Epithelial cell of proximal tubule (primary cell): Measurements from ENCODE around the gene SLC25A10. TPM values are rescaled to one million over a fixed set of nuclear protein-coding genes. Genes with fewer than 3 reads are reported as not detected.

ENCODE experiments used
- DNase-seq: peaks from one replicate; pipeline ENCODE4 v3.0.0-alpha.2; 2011; ENCODE audit warnings: low read depth
- H3K4me3 ChIP-seq: 2 replicates; pipeline ENCODE4 v1.5.1; 2011; ENCODE audit warnings: low read depth, mild to moderate bottlenecking, low read length
- total RNA-seq: library from RNA; depleted of rRNA; stranded (reverse); fragments of >200 nt; gene quantifications from 2 replicates; pipeline ENCODE4 v1.2.3, GENCODE V29; 2015
- TF ChIP-seq, protein P1 (sequence below): conservative IDR thresholded peaks from 2 replicates; pipeline ENCODE4 v1.5.1; 2012; ENCODE audit warnings: low read depth, mild to moderate bottlenecking, low read length

The SLC25A10 gene
- total RNA-seq, 1 donor from 2014 or later = 60.1 TPM

GRCh38 chr17:81706232-81706611, 5.9 kb upstream of the SLC25A10 start:
- no peak overlapping the region for H3K4me3 ChIP-seq
- TF ChIP-seq, protein P1, sequence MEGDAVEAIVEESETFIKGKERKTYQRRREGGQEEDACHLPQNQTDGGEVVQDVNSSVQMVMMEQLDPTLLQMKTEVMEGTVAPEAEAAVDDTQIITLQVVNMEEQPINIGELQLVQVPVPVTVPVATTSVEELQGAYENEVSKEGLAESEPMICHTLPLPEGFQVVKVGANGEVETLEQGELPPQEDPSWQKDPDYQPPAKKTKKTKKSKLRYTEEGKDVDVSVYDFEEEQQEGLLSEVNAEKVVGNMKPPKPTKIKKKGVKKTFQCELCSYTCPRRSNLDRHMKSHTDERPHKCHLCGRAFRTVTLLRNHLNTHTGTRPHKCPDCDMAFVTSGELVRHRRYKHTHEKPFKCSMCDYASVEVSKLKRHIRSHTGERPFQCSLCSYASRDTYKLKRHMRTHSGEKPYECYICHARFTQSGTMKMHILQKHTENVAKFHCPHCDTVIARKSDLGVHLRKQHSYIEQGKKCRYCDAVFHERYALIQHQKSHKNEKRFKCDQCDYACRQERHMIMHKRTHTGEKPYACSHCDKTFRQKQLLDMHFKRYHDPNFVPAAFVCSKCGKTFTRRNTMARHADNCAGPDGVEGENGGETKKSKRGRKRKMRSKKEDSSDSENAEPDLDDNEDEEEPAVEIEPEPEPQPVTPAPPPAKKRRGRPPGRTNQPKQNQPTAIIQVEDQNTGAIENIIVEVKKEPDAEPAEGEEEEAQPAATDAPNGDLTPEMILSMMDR = no peak
- DNase-seq = no peak

- TF ChIP-seq, protein P1 = no peak
- no peak for DNase-seq
- H3K4me3 ChIP-seq = no peak overlapping the region
These were observed 5.1 kb upstream of the SLC25A10 start for GRCh38 chr17:81706757-81707624.

DNA sequence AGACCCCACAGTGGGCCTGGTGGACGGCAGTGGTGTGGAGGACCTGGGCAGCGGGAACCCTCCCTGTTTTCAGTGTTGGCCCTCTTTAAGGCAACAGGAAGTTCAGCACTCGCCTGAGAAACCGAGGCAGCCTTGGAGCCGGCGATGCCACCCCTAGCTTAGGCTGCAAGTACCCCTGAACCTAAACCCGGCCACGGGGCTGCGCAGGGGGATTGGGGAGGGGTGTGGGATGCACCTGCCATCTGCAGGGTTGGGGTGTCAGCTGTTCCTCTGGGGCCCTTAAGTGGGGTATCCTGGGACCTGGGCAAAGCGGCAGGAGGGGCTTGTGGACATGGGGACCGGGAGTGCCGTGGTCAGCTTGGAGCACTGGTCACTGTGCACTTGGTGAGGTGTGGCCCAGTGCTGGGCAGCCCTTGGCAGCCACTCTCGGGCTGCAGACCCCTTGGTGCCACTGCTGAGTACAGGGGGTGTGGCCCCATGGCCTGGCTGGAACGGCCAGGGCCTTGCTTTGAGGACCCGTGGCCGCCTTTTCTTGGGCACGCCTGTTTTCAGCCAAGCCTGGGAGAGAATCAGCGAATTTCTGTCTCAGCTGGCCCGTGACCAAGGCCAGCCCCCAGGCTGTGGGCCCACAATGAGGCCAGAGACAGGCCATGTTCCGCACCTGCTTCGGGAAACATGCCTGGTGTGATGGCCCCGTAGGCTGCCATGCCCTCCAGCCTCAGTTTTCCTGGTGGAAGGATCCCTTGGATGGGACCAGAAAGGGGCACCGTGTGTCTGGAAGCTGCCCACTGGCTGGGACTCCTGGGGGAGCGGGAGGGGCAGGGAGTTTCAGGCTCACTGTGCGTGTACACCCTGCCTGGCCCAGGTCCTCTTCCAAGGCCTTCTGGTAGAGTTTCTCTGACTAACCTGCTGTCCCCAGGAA, 4.1 kb upstream of the SLC25A10 start:
- no peak overlapping the region for H3K4me3 ChIP-seq
- TF ChIP-seq, protein P1 = no peak
- no peak for DNase-seq

DNA sequence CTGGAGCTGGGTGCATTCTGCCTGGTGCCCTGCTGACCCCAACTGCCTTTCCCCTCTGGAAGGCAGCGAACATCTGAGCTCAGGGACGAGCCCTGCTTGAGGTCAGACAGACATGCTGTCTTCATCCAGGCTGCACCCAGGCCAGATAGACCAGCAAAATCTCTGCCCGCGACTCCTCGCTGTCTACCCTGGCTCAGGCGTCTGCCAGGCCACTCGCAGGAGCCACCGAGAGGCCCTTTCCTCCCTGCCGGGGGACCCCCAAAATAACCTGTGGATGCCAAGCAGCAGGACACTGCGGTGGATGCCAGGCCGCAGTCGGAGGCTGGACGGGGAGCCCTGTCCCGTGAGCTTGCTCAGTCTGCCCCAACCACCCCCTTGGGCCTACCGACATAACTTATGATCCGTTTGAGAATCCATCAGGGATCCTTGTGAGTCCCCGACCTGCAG, 3.3 kb upstream of the SLC25A10 start:
- no peak for DNase-seq
- no peak overlapping the region for H3K4me3 ChIP-seq
- TF ChIP-seq, protein P1 = no peak

GRCh38 chr17:81710514-81711308, 1.4 kb upstream of the SLC25A10 start:
- TF ChIP-seq, protein P1 = no peak
- DNase-seq = no peak
- peak overlapping the region; percentile 72 for H3K4me3 ChIP-seq

DNA sequence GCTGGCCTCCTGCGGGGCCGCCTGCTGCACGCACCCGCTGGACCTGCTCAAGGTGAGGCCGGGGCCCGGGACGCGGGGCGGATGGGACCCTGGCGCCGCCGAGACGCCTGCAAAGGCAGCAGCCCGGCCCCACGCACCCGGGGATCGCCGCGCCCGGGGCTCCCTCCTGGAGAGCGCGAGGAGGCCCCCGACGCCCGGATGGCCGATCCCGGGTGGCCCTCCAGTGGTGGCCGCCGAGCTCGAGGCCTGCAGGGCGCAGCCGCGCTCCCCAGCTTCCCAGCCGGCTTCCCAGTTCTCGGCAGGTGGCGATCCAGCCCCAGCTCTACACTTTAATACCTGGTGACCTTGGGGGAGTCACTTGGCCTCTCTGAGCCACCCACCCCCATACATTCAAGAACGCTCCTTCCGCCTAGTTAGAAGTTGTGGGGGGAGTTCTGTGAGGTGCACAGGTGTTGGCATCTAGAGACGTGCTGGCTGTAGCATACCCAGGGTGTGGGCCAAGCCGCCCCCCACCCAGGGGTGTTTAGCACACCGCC, 452 bp downstream of the SLC25A10 start:
- TF ChIP-seq, protein P1 = peak; percentile 22
- no peak for DNase-seq
- H3K4me3 ChIP-seq = peak overlapping the region; percentile 72
